Activated CD8-positive, alpha-beta T cell treated with anti-CD3 and anti-CD28 coated beads for 36 hours (primary cell): Measurements from ENCODE around the gene CFAP57. TPM values are rescaled to one million over a fixed set of nuclear protein-coding genes. Genes with fewer than 3 reads are reported as not detected.

Source experiments
- ATAC-seq: fragments of 200-7000 bp; cut with Tn5 transposase; one replicate; pipeline ENCODE4 v1.10.0; 2021; ENCODE audit warnings: mild to moderate bottlenecking, moderate library complexity
- CTCF ChIA-PET: fragments of 350-600 bp; sonication (Branson Sonifier 250); formaldehyde crosslinking; loops from one replicate; lab custom pipeline; 2021; ENCODE audit warnings: antibody characterized with exemption; lab: Charles Lee
- POLR2A ChIA-PET: fragments of 350-600 bp; sonication (Branson Sonifier 250); formaldehyde crosslinking; loops from one replicate; lab custom pipeline; 2021; ENCODE audit warnings: antibody characterized with exemption; lab: Charles Lee
- DNase-seq: peaks from one replicate; pipeline ENCODE4 v3.0.0-alpha.2; 2020
- H3K27ac Mint-ChIP-seq: one replicate; pipeline ENCODE4 v1.8.0; 2021; ENCODE audit warnings: mild to moderate bottlenecking, mixed read lengths
- H3K27me3 Mint-ChIP-seq: one replicate; pipeline ENCODE4 v1.8.0; 2021; ENCODE audit warnings: mixed read lengths
- H3K36me3 Mint-ChIP-seq: one replicate; pipeline ENCODE4 v1.8.0; 2021; ENCODE audit warnings: low read depth, mixed read lengths
- H3K4me1 Mint-ChIP-seq: one replicate; pipeline ENCODE4 v1.8.0; 2021; ENCODE audit warnings: low read depth, mixed read lengths
- H3K4me3 Mint-ChIP-seq: one replicate; pipeline ENCODE4 v1.8.0; 2021; ENCODE audit warnings: mild to moderate bottlenecking, moderate library complexity, mixed read lengths
- H3K9me3 Mint-ChIP-seq: one replicate; pipeline ENCODE4 v1.8.0; 2021; ENCODE audit warnings: mixed read lengths
- intact Hi-C: fragments of 100-400 bp; cut with micrococcal nuclease; formaldehyde crosslinking; loops from one replicate; pipeline ENCODE4 v1.10.0; 2022
- total RNA-seq, 2 experiments: library from RNA; stranded (reverse); gene quantifications; one replicate each; pipeline ENCODE4 v1.2.3, GENCODE V29; 2021
- TF ChIP-seq, protein P1 (sequence below): fragments of 200-600 bp; IDR thresholded peaks from one replicate; pipeline ENCODE4 v1.8.0; 2022; ENCODE audit warnings: antibody characterized with exemption, mild to moderate bottlenecking

Gene CFAP57
- total RNA-seq, 2 experiments from 2014 or later: 0.18 to 0.23 TPM

GRCh38 chr1:43270421-43271095 is 98.4 kb downstream of the CFAP57 start:
- ATAC-seq: peak; percentile 25
- Mint-ChIP-seq H3K4me3 (peak overlapping the region; percentile 47), H3K27ac (no peak overlapping the region), H3K27me3 (peaks cover 12% of the 10 kb centered on the region), H3K36me3 (peaks cover 5% of the 10 kb centered on the region), H3K9me3 (peaks cover 5% of the 10 kb centered on the region), H3K4me1 (peaks cover 21% of the 10 kb centered on the region)
- ChIA-PET CTCF (no interaction called here), POLR2A (interaction anchor here (0.5 kb wide), 1 partner anchor 897 kb away, joined by 3 read pairs; no protein-coding TSS in a partner anchor)
- TF ChIP-seq, protein P1, sequence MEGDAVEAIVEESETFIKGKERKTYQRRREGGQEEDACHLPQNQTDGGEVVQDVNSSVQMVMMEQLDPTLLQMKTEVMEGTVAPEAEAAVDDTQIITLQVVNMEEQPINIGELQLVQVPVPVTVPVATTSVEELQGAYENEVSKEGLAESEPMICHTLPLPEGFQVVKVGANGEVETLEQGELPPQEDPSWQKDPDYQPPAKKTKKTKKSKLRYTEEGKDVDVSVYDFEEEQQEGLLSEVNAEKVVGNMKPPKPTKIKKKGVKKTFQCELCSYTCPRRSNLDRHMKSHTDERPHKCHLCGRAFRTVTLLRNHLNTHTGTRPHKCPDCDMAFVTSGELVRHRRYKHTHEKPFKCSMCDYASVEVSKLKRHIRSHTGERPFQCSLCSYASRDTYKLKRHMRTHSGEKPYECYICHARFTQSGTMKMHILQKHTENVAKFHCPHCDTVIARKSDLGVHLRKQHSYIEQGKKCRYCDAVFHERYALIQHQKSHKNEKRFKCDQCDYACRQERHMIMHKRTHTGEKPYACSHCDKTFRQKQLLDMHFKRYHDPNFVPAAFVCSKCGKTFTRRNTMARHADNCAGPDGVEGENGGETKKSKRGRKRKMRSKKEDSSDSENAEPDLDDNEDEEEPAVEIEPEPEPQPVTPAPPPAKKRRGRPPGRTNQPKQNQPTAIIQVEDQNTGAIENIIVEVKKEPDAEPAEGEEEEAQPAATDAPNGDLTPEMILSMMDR: no peak
- intact Hi-C loops: no loop called here
- peak; percentile 51 for DNase-seq

DNA sequence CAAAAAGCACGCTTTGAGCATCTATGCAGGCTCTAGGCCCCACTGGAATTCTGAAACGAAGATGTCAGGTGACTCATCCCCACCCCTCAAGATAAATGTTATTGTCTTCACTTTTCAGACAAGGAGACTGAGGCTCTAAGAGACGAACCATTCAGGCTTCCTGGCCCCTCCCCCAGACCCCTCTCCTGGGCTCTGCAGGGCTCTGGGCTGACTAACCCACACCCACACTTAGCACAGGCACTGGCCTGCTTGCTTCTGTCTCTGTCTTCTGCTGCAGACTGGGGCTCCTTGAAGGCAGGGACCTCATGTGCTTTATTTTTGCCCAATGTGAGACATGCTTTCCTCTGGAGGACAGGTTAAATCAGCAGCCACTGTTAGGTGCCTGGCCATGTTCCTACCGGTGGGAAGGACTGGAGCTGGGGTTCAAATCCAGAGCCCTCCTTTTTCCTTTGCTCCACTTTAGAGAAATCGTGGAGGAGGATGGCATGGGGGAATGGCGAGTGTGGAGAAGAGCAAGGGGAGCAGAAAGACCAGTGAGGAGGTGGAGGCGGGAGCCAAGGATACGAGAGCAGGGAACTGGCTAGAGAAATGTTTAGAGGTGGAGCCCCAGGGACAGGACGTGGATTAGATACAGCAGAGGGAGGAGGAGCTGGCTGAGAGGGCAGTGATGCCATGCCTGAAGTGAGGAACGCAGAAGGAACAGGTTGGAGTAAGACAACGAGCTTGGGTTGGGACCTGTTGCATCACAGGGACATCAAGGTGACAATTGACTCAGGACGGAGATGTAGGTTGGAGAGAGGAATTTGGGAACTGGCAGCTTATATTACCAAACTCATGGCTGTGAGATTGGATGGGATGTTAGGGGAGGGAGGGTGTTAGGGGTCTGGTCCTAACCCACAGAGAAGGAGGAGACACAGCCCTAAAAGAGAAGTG is 99.3 kb downstream of the CFAP57 start:
- TF ChIP-seq, protein P1: no peak
- Mint-ChIP-seq H3K36me3 (peaks cover 5% of the 10 kb centered on the region), H3K9me3 (peaks cover 5% of the 10 kb centered on the region), H3K4me3 (peak overlapping the region; percentile 47), H3K27ac (no peak overlapping the region), H3K4me1 (peaks cover 21% of the 10 kb centered on the region), H3K27me3 (peaks cover 12% of the 10 kb centered on the region)
- POLR2A ChIA-PET: no interaction called here
- CTCF ChIA-PET: no interaction called here
- DNase-seq (peak; percentile 26), ATAC-seq (peak; percentile 43)
- intact Hi-C loops: no loop called here

DNA sequence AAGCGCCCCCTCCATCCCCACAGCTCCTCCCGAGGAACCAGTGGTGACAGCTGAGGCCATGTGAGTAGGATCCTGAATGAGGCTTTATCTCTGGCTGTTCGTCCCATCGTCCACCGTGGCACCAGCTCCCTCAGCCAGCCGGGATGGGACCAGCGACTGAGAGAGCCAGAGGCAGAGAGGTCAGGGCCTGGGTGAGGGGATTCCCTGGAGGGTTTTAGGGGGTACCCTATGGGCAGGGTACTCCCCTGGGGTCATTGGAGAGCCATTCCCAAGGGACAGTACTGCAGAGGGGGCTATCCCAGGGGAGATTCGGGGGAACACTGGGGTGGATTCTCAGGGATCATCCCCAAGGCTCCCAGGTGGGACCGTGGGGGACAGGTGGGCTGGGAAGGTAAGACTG is 100.0 kb downstream of the CFAP57 start:
- ChIA-PET POLR2A (no interaction called here), CTCF (no interaction called here)
- DNase-seq (no peak), ATAC-seq (no peak)
- TF ChIP-seq, protein P1: no peak
- Mint-ChIP-seq H3K4me3 (no peak overlapping the region), H3K36me3 (peaks cover 5% of the 10 kb centered on the region), H3K9me3 (peaks cover 5% of the 10 kb centered on the region), H3K4me1 (peaks cover 21% of the 10 kb centered on the region), H3K27me3 (peaks cover 12% of the 10 kb centered on the region), H3K27ac (no peak overlapping the region)
- intact Hi-C loops: no loop called here

DNA sequence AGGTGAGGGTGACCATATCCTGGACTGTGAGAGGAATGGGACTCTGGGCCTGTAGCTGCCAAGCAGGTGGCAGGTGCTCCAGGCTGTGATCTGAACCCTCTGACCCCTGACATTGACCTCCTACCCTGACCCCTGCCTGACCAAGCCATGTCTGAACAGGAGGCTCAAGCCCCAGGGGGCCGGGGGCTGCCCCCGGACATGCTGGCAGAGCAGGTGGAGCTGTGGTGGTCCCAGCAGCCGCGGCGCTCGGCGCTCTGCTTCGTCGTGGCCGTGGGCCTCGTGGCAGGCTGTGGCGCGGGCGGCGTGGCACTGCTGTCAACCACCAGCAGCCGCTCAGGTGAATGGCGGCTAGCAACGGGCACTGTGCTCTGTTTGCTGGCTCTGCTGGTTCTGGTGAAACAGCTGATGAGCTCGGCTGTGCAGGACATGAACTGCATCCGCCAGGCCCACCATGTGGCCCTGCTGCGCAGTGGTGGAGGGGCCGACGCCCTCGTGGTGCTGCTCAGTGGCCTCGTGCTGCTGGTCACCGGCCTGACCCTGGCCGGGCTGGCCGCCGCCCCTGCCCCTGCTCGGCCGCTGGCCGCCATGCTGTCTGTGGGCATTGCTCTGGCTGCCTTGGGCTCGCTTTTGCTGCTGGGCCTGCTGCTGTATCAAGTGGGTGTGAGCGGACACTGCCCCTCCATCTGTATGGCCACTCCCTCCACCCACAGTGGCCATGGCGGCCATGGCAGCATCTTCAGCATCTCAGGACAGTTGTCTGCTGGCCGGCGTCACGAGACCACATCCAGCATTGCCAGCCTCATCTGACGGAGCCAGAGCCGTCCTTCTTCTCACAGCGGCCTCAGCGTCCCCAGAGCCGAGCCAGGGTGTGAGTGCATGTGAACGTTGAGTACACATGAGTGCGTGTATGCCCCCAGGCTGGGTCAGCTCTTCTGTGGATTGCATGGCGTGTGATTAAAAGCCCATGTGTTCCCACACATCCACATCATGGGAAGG is 100.7 kb downstream of the CFAP57 start:
- DNase-seq (no peak), ATAC-seq (no peak)
- peaks cover 5% of the 10 kb centered on the region for H3K36me3 Mint-ChIP-seq
- H3K27me3 Mint-ChIP-seq: peaks cover 11% of the 10 kb centered on the region
- H3K4me1 Mint-ChIP-seq: peaks cover 21% of the 10 kb centered on the region
- TF ChIP-seq, protein P1: no peak
- peaks cover 5% of the 10 kb centered on the region for H3K9me3 Mint-ChIP-seq
- POLR2A ChIA-PET: no interaction called here
- intact Hi-C loops: no loop called here
- H3K4me3 Mint-ChIP-seq: no peak overlapping the region
- H3K27ac Mint-ChIP-seq: no peak overlapping the region
- CTCF ChIA-PET: no interaction called here
